MCF 10A (cell line): ENCODE measurements around the gene PSMA5. TPM values are rescaled to one million over a fixed set of nuclear protein-coding genes. Genes with fewer than 3 reads are reported as not detected.

ENCODE experiments used
- BruUV-seq: library from RNA; stranded (reverse); fragments of 400-500 nt; replicated peaks from 2 replicates; lab custom pipeline; 2021; lab: Mats Ljungman, UMichigan
- CTCF ChIA-PET: fragments of 300-600 bp; sonication (Branson Sonifier 250); formaldehyde crosslinking; extraction: SDS; loops from one replicate; lab custom pipeline; 2021; ENCODE audit warnings: antibody characterized with exemption, inconsistent platforms; lab: Yijun Ruan, JAX
- POLR2A ChIA-PET: fragments of 300-600, 350-650 bp; sonication (Branson Sonifier 250); formaldehyde crosslinking; extraction: SDS; loops from one replicate; lab custom pipeline; 2020; ENCODE audit warnings: antibody characterized with exemption, inconsistent platforms; lab: Yijun Ruan, JAX
- DNase-seq: peaks from one replicate; pipeline ENCODE4 v3.0.0-alpha.2; 2018; ENCODE audit not compliant: unreplicated experiment
- H3K27ac Mint-ChIP-seq: one replicate; pipeline ENCODE4 v1.8.0; 2022; ENCODE audit warnings: mild to moderate bottlenecking, low read depth, mixed read lengths; ENCODE audit not compliant: unreplicated experiment
- H3K27me3 Mint-ChIP-seq: one replicate; pipeline ENCODE4 v1.8.0; 2022; ENCODE audit warnings: mixed read lengths; ENCODE audit not compliant: insufficient read depth, unreplicated experiment
- H3K36me3 Mint-ChIP-seq: one replicate; pipeline ENCODE4 v1.8.0; 2022; ENCODE audit warnings: mild to moderate bottlenecking, moderate library complexity, mixed read lengths; ENCODE audit not compliant: insufficient read depth, unreplicated experiment
- H3K4me1 Mint-ChIP-seq: one replicate; pipeline ENCODE4 v1.8.0; 2022; ENCODE audit warnings: mixed read lengths; ENCODE audit not compliant: insufficient read depth, unreplicated experiment
- H3K4me3 Mint-ChIP-seq: one replicate; pipeline ENCODE4 v1.8.0; 2022; ENCODE audit warnings: mild to moderate bottlenecking, moderate library complexity, mixed read lengths; ENCODE audit not compliant: unreplicated experiment
- H3K9me3 Mint-ChIP-seq: one replicate; pipeline ENCODE4 v1.8.0; 2022; ENCODE audit warnings: mixed read lengths; ENCODE audit not compliant: unreplicated experiment
- CTCF ChIP-seq: fragments of 200-600 bp; IDR thresholded peaks from one replicate; pipeline ENCODE4 v1.8.0; 2022; ENCODE audit warnings: antibody characterized with exemption, mild to moderate bottlenecking; ENCODE audit not compliant: unreplicated experiment
- intact Hi-C: fragments of 100-400 bp; cut with micrococcal nuclease; formaldehyde crosslinking; loops from 2 replicates; pipeline ENCODE4 v1.14.1; 2022
- total RNA-seq: library from RNA; stranded (reverse); gene quantifications from 2 replicates; pipeline ENCODE4 v1.2.3, GENCODE V29; 2022

The PSMA5 gene
- total RNA-seq, 1 experiment from 2014 or later = 113 TPM

- H3K4me1 Mint-ChIP-seq = peaks cover 10% of the 10 kb centered on the region
- H3K9me3 Mint-ChIP-seq = no peaks in the 10 kb centered on the region
- no peaks in the 10 kb centered on the region for H3K27me3 Mint-ChIP-seq
- DNase-seq = no peak
- no peak for TF ChIP-seq CTCF
- H3K36me3 Mint-ChIP-seq = peaks cover 41% of the 10 kb centered on the region
- no TSS peak for BruUV-seq
- H3K4me3 Mint-ChIP-seq = no peak overlapping the region
- ChIA-PET CTCF (interaction anchor here (0.7 to 6.5 kb wide), 29 partner anchors 9 to 313 kb away, joined by 3 to 102 read pairs (median 5); partner anchors contain the start of gene PSRC1), POLR2A (interaction anchor here (0.6 to 5.1 kb wide), 12 partner anchors 10 to 309 kb away, joined by 3 to 35 read pairs (median 10); partner anchors contain the start of genes PSMA5, PSRC1 and SARS1)
- intact Hi-C loops = no loop called here
- H3K27ac Mint-ChIP-seq = no peak overlapping the region
These were observed 26.1 kb downstream of the PSMA5 start for GRCh38 chr1:109400035-109400655.

- intact Hi-C loops = loop anchor here (1.0 to 10.0 kb wide), 4 partner anchors 122 to 285 kb away; partner anchors contain the start of gene ELAPOR1
- Mint-ChIP-seq H3K27me3 (no peaks in the 10 kb centered on the region), H3K36me3 (peaks cover 34% of the 10 kb centered on the region), H3K4me3 (peak overlapping the region; percentile 28), H3K27ac (no peak overlapping the region), H3K9me3 (no peaks in the 10 kb centered on the region), H3K4me1 (peaks cover 10% of the 10 kb centered on the region)
- CTCF ChIA-PET = interaction anchor here (0.6 to 6.5 kb wide), 43 partner anchors 7 to 313 kb away, joined by 3 to 102 read pairs (median 5); partner anchors contain the start of genes MYBPHL and PSRC1
- peak; percentile 70 for DNase-seq
- TF ChIP-seq CTCF = peak; percentile 56
- BruUV-seq = TSS peak; percentile 5
- POLR2A ChIA-PET = interaction anchor here (0.6 to 5.1 kb wide), 17 partner anchors 9 to 308 kb away, joined by 3 to 35 read pairs (median 6); partner anchors contain the start of genes PSMA5, PSRC1 and SARS1
These were observed 26.8 kb downstream of the PSMA5 start for GRCh38 chr1:109399326-109399957.

- H3K4me1 Mint-ChIP-seq = peaks cover 15% of the 10 kb centered on the region
- no peaks in the 10 kb centered on the region for H3K9me3 Mint-ChIP-seq
- DNase-seq = no peak
- intact Hi-C loops = loop anchor here (1.0 to 10.0 kb wide), 4 partner anchors 121 to 284 kb away; partner anchors contain the start of gene ELAPOR1
- TF ChIP-seq CTCF = no peak
- CTCF ChIA-PET = interaction anchor here (0.5 to 6.5 kb wide), 44 partner anchors 8 to 310 kb away, joined by 3 to 102 read pairs (median 5); partner anchors contain the start of genes MYBPHL and PSRC1
- POLR2A ChIA-PET = interaction anchor here (0.6 to 5.1 kb wide), 25 partner anchors 8 to 298 kb away, joined by 3 to 35 read pairs (median 4); partner anchors contain the start of genes ATXN7L2, CELSR2, PSMA5 and PSRC1
- H3K27ac Mint-ChIP-seq = no peak overlapping the region
- BruUV-seq = no TSS peak
- H3K4me3 Mint-ChIP-seq = peak overlapping the region; percentile 78
- H3K36me3 Mint-ChIP-seq = peaks cover 29% of the 10 kb centered on the region
- no peaks in the 10 kb centered on the region for H3K27me3 Mint-ChIP-seq
These were observed 27.7 kb downstream of the PSMA5 start for GRCh38 chr1:109398343-109399225.
